Activated B cell treated with CpG ODN at 0.5 μM for 24 hours (primary cell): ENCODE results near the gene ACKR3. TPM values are rescaled to one million over a fixed set of nuclear protein-coding genes. Genes with fewer than 3 reads are reported as not detected.

Experiments used
- ATAC-seq: fragments of 200-7000 bp; cut with Tn5 transposase; one replicate; pipeline ENCODE4 v1.10.0; 2021; ENCODE audit warnings: low read depth, mild to moderate bottlenecking, moderate library complexity
- CTCF ChIA-PET: fragments of 350-600 bp; sonication (Branson Sonifier 250); formaldehyde crosslinking; loops from one replicate; lab custom pipeline; 2021; ENCODE audit warnings: antibody characterized with exemption; lab: Charles Lee
- POLR2A ChIA-PET: fragments of 350-600 bp; sonication (Branson Sonifier 250); formaldehyde crosslinking; loops from one replicate; lab custom pipeline; 2021; ENCODE audit warnings: antibody characterized with exemption; lab: Charles Lee
- DNase-seq: peaks from one replicate; pipeline ENCODE4 v3.0.0; 2022
- H3K27ac Mint-ChIP-seq: one replicate; pipeline ENCODE4 v1.8.0; 2020; ENCODE audit warnings: mixed read lengths
- H3K27me3 Mint-ChIP-seq: one replicate; pipeline ENCODE4 v1.8.0; 2021; ENCODE audit warnings: mixed read lengths
- H3K36me3 Mint-ChIP-seq: one replicate; pipeline ENCODE4 v1.8.0; 2021; ENCODE audit warnings: low read depth, mixed read lengths
- H3K4me1 Mint-ChIP-seq: one replicate; pipeline ENCODE4 v1.8.0; 2021; ENCODE audit warnings: mixed read lengths
- H3K4me3 Mint-ChIP-seq: one replicate; pipeline ENCODE4 v1.8.0; 2020; ENCODE audit warnings: mild to moderate bottlenecking, mixed read lengths
- H3K9me3 Mint-ChIP-seq: one replicate; pipeline ENCODE4 v1.8.0; 2020; ENCODE audit warnings: mixed read lengths
- CTCF ChIP-seq: fragments of 200-600 bp; IDR thresholded peaks from one replicate; pipeline ENCODE4 v1.8.0; 2022; ENCODE audit warnings: antibody characterized with exemption, mild to moderate bottlenecking
- intact Hi-C: fragments of 100-400 bp; cut with micrococcal nuclease; formaldehyde crosslinking; loops from one replicate; pipeline ENCODE4 v1.15.1; 2024
- total RNA-seq: library from RNA; stranded (reverse); gene quantifications from 2 replicates; pipeline ENCODE4 v1.2.3, GENCODE V29; 2022

Gene ACKR3
- total RNA-seq, 1 donor from 2014 or later, result 6.6 TPM

- Mint-ChIP-seq H3K27ac (no peak overlapping the region), H3K9me3 (no peaks in the 10 kb centered on the region), H3K36me3 (no peaks in the 10 kb centered on the region), H3K4me3 (no peak overlapping the region), H3K4me1 (peaks cover 30% of the 10 kb centered on the region), H3K27me3 (no peaks in the 10 kb centered on the region)
- intact Hi-C loops, result no loop called here
- POLR2A ChIA-PET, result no interaction called here
- no peak for ATAC-seq
- CTCF ChIA-PET, result no interaction called here
- DNase-seq, result no peak
- no peak for TF ChIP-seq CTCF
Observed at GRCh38 chr2:236533343-236533742, 36.3 kb upstream of the ACKR3 start.

GRCh38 chr2:236535024-236535423 is 34.6 kb upstream of the ACKR3 start:
- no peak overlapping the region for H3K4me3 Mint-ChIP-seq
- H3K4me1 Mint-ChIP-seq, result peaks cover 44% of the 10 kb centered on the region
- no peak for TF ChIP-seq CTCF
- DNase-seq (no peak), ATAC-seq (no peak)
- no peaks in the 10 kb centered on the region for H3K9me3 Mint-ChIP-seq
- intact Hi-C loops, result no loop called here
- peaks cover 3% of the 10 kb centered on the region for H3K36me3 Mint-ChIP-seq
- CTCF ChIA-PET, result interaction anchor here (2.7 kb wide), 1 partner anchor 35 kb away, joined by 21 read pairs; the partner anchor contains the start of gene ACKR3
- H3K27ac Mint-ChIP-seq, result peak overlapping the region; percentile 27
- POLR2A ChIA-PET, result interaction anchor here (0.7 kb wide), 1 partner anchor 19 kb away, joined by 3 read pairs; no protein-coding TSS in a partner anchor
- H3K27me3 Mint-ChIP-seq, result no peaks in the 10 kb centered on the region

- Mint-ChIP-seq H3K4me3 (peak overlapping the region; percentile 79), H3K36me3 (peaks cover 9% of the 10 kb centered on the region), H3K27ac (peak overlapping the region; percentile 88), H3K4me1 (peaks cover 54% of the 10 kb centered on the region), H3K27me3 (no peaks in the 10 kb centered on the region), H3K9me3 (peaks cover 2% of the 10 kb centered on the region)
- TF ChIP-seq CTCF, result no peak
- intact Hi-C loops, result loop anchor here (1.0 kb wide), 4 partner anchors 8 to 32 kb away; partner anchors contain the start of gene ACKR3
- DNase-seq, result no peak
- peak; percentile 81 for ATAC-seq
- POLR2A ChIA-PET, result interaction anchor here (0.7 to 4.0 kb wide), 5 partner anchors 9 to 135 kb away, joined by 3 to 41 read pairs (median 12); partner anchors contain the start of gene ACKR3
- CTCF ChIA-PET, result interaction anchor here (0.9 to 4.3 kb wide), 4 partner anchors 19 to 33 kb away, joined by 3 to 24 read pairs (median 13); partner anchors contain the start of gene ACKR3
Observed at GRCh38 chr2:236536727-236537398, 32.8 kb upstream of the ACKR3 start.

GRCh38 chr2:236538242-236538641 is 31.4 kb upstream of the ACKR3 start:
- no peak for TF ChIP-seq CTCF
- H3K4me1 Mint-ChIP-seq, result peaks cover 57% of the 10 kb centered on the region
- peak overlapping the region; percentile 69 for H3K27ac Mint-ChIP-seq
- POLR2A ChIA-PET, result interaction anchor here (0.5 to 4.0 kb wide), 6 partner anchors 8 to 547 kb away, joined by 3 to 41 read pairs (median 4); partner anchors contain the start of genes ACKR3 and COPS8
- ATAC-seq, result peak; percentile 16
- intact Hi-C loops, result no loop called here
- peaks cover 3% of the 10 kb centered on the region for H3K9me3 Mint-ChIP-seq
- no peaks in the 10 kb centered on the region for H3K27me3 Mint-ChIP-seq
- no peak for DNase-seq
- peaks cover 12% of the 10 kb centered on the region for H3K36me3 Mint-ChIP-seq
- CTCF ChIA-PET, result interaction anchor here (4.3 kb wide), 1 partner anchor 25 kb away, joined by 24 read pairs; no protein-coding TSS in a partner anchor
- peak overlapping the region; percentile 72 for H3K4me3 Mint-ChIP-seq

GRCh38 chr2:236541008-236541562 is 28.5 kb upstream of the ACKR3 start:
- H3K27ac Mint-ChIP-seq, result no peak overlapping the region
- peaks cover 71% of the 10 kb centered on the region for H3K4me1 Mint-ChIP-seq
- ChIA-PET POLR2A (no interaction called here), CTCF (no interaction called here)
- peaks cover 12% of the 10 kb centered on the region for H3K36me3 Mint-ChIP-seq
- DNase-seq (no peak), ATAC-seq (no peak)
- peaks cover 3% of the 10 kb centered on the region for H3K9me3 Mint-ChIP-seq
- intact Hi-C loops, result loop anchor here (10.0 kb wide), 1 partner anchor 1064 kb away; no protein-coding TSS in a partner anchor
- H3K27me3 Mint-ChIP-seq, result no peaks in the 10 kb centered on the region
- TF ChIP-seq CTCF, result no peak
- H3K4me3 Mint-ChIP-seq, result no peak overlapping the region
